Activated gamma-delta T cell treated with anti-CD3 and anti-CD28 coated beads, Interleukin-2, amount 50 U/mL, for 16 hours (primary cell): ENCODE results near the gene CD99L2.
"Not testable (repeated sequence)": the region's sequence is repeated elsewhere in the genome, so short reads cannot be mapped to it uniquely, and the experiment has no call there.

Source experiments
- DNase-seq: peaks from one replicate; pipeline ENCODE4 v3.0.0-alpha.2; 2020; ENCODE audit warnings: low read depth

CD99L2 gene

GRCh38 chrX:150897421-150898320, 797 bp downstream of the CD99L2 start:
- peak; percentile 5 for DNase-seq

- no peak for DNase-seq
Observed at GRCh38 chrX:150896632-150897031, 1.8 kb downstream of the CD99L2 start.

GRCh38 chrX:150893936-150894335, 4.5 kb downstream of the CD99L2 start:
- DNase-seq, result no peak

GRCh38 chrX:150889131-150889530, 9.3 kb downstream of the CD99L2 start:
- DNase-seq, result no peak

- DNase-seq, result no peak
Observed at GRCh38 chrX:150887906-150888465, 10.5 kb downstream of the CD99L2 start.

GRCh38 chrX:150887268-150887667, 11.2 kb downstream of the CD99L2 start:
- not testable (repeated sequence) for DNase-seq

- no peak for DNase-seq
Observed at GRCh38 chrX:150886381-150886780, 12.1 kb downstream of the CD99L2 start.

- DNase-seq, result no peak
Observed at GRCh38 chrX:150880808-150881165, 17.7 kb downstream of the CD99L2 start.

- DNase-seq, result no peak
Observed at GRCh38 chrX:150879855-150880807, 18.3 kb downstream of the CD99L2 start.

GRCh38 chrX:150875621-150876020, 22.8 kb downstream of the CD99L2 start:
- not testable (repeated sequence) for DNase-seq

- DNase-seq, result no peak
Observed at GRCh38 chrX:150874448-150874847, 24.0 kb downstream of the CD99L2 start.

GRCh38 chrX:150873616-150874015, 24.9 kb downstream of the CD99L2 start:
- DNase-seq, result no peak

GRCh38 chrX:150872773-150873336, 25.6 kb downstream of the CD99L2 start:
- no peak for DNase-seq

GRCh38 chrX:150871341-150871811, 27.1 kb downstream of the CD99L2 start:
- DNase-seq, result no peak

- no peak for DNase-seq
Observed at GRCh38 chrX:150870487-150871340, 27.8 kb downstream of the CD99L2 start.

- DNase-seq, result no peak
Observed at GRCh38 chrX:150870029-150870428, 28.4 kb downstream of the CD99L2 start.

- DNase-seq, result no peak
Observed at GRCh38 chrX:150869450-150869849, 29.0 kb downstream of the CD99L2 start.

- DNase-seq, result no peak
Observed at GRCh38 chrX:150868625-150869024, 29.8 kb downstream of the CD99L2 start.

- DNase-seq, result no peak
Observed at GRCh38 chrX:150864127-150864526, 34.3 kb downstream of the CD99L2 start.

GRCh38 chrX:150863191-150863590, 35.3 kb downstream of the CD99L2 start:
- DNase-seq, result no peak

- no peak for DNase-seq
Observed at GRCh38 chrX:150857453-150857852, 41.0 kb downstream of the CD99L2 start.
